ENCODE measurements around the gene NEK1. TPM values are rescaled to one million over a fixed set of nuclear protein-coding genes. Genes with fewer than 3 reads are reported as not detected.

Gene NEK1
- total RNA-seq, 4 donors from 2014 or later, result 6.0 to 11.1 (median 6.7) TPM

- Histone ChIP-seq H3K27me3 (no peaks in the 10 kb centered on the region), H3K4me3 (no peak overlapping the region), H3K36me3 (no peaks in the 10 kb centered on the region), H3K9me3 (no peaks in the 10 kb centered on the region), H3K27ac (no peak overlapping the region), H3K4me1 (no peaks in the 10 kb centered on the region)
- 91% methylated on average over 4 of the region's 4 CpGs for WGBS
- no peak for DNase-seq (ENCODE audit: low spot score in 2 of 2)
- TF ChIP-seq EP300 (IDR thresholded peaks at IDR 0.05), result no peak
- TF ChIP-seq CTCF (IDR thresholded peaks at IDR 0.05), result no peak
- no peak for TF ChIP-seq POLR2AphosphoS5 (IDR thresholded peaks at IDR 0.05)
- no peak for TF ChIP-seq POLR2A (IDR thresholded peaks at IDR 0.05)
These were observed 263.8 kb downstream of the NEK1 start for GRCh38 chr4:169348541-169348940.

- TF ChIP-seq POLR2A (IDR thresholded peaks at IDR 0.05), result no peak
- no peak for TF ChIP-seq CTCF (IDR thresholded peaks at IDR 0.05)
- TF ChIP-seq EP300 (IDR thresholded peaks at IDR 0.05), result no peak
- no peak for TF ChIP-seq POLR2AphosphoS5 (IDR thresholded peaks at IDR 0.05)
- Histone ChIP-seq H3K36me3 (no peaks in the 10 kb centered on the region), H3K9me3 (no peaks in the 10 kb centered on the region), H3K27me3 (no peaks in the 10 kb centered on the region), H3K4me1 (no peaks in the 10 kb centered on the region), H3K27ac (no peak overlapping the region), H3K4me3 (no peak overlapping the region)
- no peak for DNase-seq (ENCODE audit: low spot score in 2 of 2)
- 95% methylated on average over 14 of the region's 14 CpGs for whole genome bisulfite sequencing
These were observed 265.5 kb downstream of the NEK1 start for GRCh38 chr4:169346840-169347239.

- no peaks in the 10 kb centered on the region for H3K4me1 ChIP-seq
- WGBS, result 80% methylated on average over 2 of the region's 2 CpGs
- no peak overlapping the region for H3K27ac ChIP-seq
- H3K27me3 ChIP-seq, result no peaks in the 10 kb centered on the region
- H3K36me3 ChIP-seq, result no peaks in the 10 kb centered on the region
- TF ChIP-seq POLR2A (IDR thresholded peaks at IDR 0.05) (no peak), CTCF (IDR thresholded peaks at IDR 0.05) (no peak), EP300 (IDR thresholded peaks at IDR 0.05) (no peak), POLR2AphosphoS5 (IDR thresholded peaks at IDR 0.05) (no peak)
- H3K4me3 ChIP-seq, result no peak overlapping the region
- no peaks in the 10 kb centered on the region for H3K9me3 ChIP-seq
- no peak for DNase-seq (ENCODE audit: low spot score in 2 of 2)
These were observed 267.1 kb downstream of the NEK1 start for GRCh38 chr4:169345316-169345721.

Other genes starting within 250 kb of the NEK1 start
- 10 to 100 TPM; 43.7 to 58.5 (median 51.7) TPM for gene CLCN3, start 8.0 kb upstream of the NEK1 start, total RNA-seq
- 10 to 100 TPM; 12.2 to 28.7 (median 20.5) TPM for gene HPF1, start 145.4 kb upstream of the NEK1 start, total RNA-seq

Measured in suprapubic skin (tissue), 4 donors.